Measurements from ENCODE around the gene FAM168A.

Gene FAM168A

GRCh38 chr11:73396985-73397384, 200.9 kb downstream of the FAM168A start:
- no peak for DNase-seq (ENCODE audit: low read depth in 1 of 2, low spot score in 1 of 2)
- no peaks in the 10 kb centered on the region for H3K27me3 ChIP-seq (ENCODE audit: insufficient read depth, poor library complexity, severe bottlenecking)
- no peak overlapping the region for H3K4me3 ChIP-seq (replicated peaks; ENCODE audit: insufficient read depth, low read length)
- no peak overlapping the region for H3K27ac ChIP-seq (replicated peaks)
- TF ChIP-seq CTCF (IDR thresholded peaks at IDR 0.05; ENCODE audit: insufficient read depth, low read length) (no peak), GABPA (IDR thresholded peaks at IDR 0.05; ENCODE audit: low read depth) (no peak), POLR2AphosphoS5 (IDR thresholded peaks at IDR 0.05; ENCODE audit: low read depth) (no peak), SPI1 (IDR thresholded peaks at IDR 0.05; ENCODE audit: borderline replicate concordance, low read depth) (no peak), REST (IDR thresholded peaks at IDR 0.05; ENCODE audit: insufficient replicate concordance, low read depth) (no peak)

GRCh38 chr11:73396251-73396930, 201.5 kb downstream of the FAM168A start:
- Histone ChIP-seq H3K27ac (replicated peaks) (no peak overlapping the region), H3K27me3 (ENCODE audit: insufficient read depth, poor library complexity, severe bottlenecking) (no peaks in the 10 kb centered on the region), H3K4me3 (replicated peaks; ENCODE audit: insufficient read depth, low read length) (no peak overlapping the region)
- no peak for DNase-seq (ENCODE audit: low read depth in 1 of 2, low spot score in 1 of 2)
- TF ChIP-seq CTCF (IDR thresholded peaks at IDR 0.05; ENCODE audit: insufficient read depth, low read length) (no peak), GABPA (IDR thresholded peaks at IDR 0.05; ENCODE audit: low read depth) (no peak)

- DNase-seq (ENCODE audit: low read depth in 1 of 2, low spot score in 1 of 2), result no peak
- H3K4me3 ChIP-seq (replicated peaks; ENCODE audit: insufficient read depth, low read length), result no peak overlapping the region
- no peak for TF ChIP-seq SPI1 (IDR thresholded peaks at IDR 0.05; ENCODE audit: borderline replicate concordance, low read depth)
- TF ChIP-seq REST (IDR thresholded peaks at IDR 0.05; ENCODE audit: insufficient replicate concordance, low read depth), result no peak
- TF ChIP-seq GABPA (IDR thresholded peaks at IDR 0.05; ENCODE audit: low read depth), result no peak
- no peak; the same call in 1 of the 2 replicates for TF ChIP-seq POLR2AphosphoS5 (IDR thresholded peaks at IDR 0.05; ENCODE audit: low read depth)
- TF ChIP-seq CTCF (IDR thresholded peaks at IDR 0.05; ENCODE audit: insufficient read depth, low read length), result no peak
- H3K27ac ChIP-seq (replicated peaks), result no peak overlapping the region
- no peaks in the 10 kb centered on the region for H3K27me3 ChIP-seq (ENCODE audit: insufficient read depth, poor library complexity, severe bottlenecking)
Measured at GRCh38 chr11:73395297-73396208, 202.4 kb downstream of the FAM168A start.

Measured in HL-60 (cell line).